IMR-90 (cell line): ENCODE data around the gene MAP3K7CL. TPM values are rescaled to one million over a fixed set of nuclear protein-coding genes. Genes with fewer than 3 reads are reported as not detected.
A peak's percentile ranks its signal among the peaks of the same experiment; 100 is the strongest.

Experiments used
- ATAC-seq: fragments of 200-7000 bp; cut with Tn5 transposase; 2 replicates; pipeline ENCODE4 v1.9.1; 2020; ENCODE audit warnings: low read depth, mild to moderate bottlenecking, moderate library complexity
- BruUV-seq: library from RNA; stranded (reverse); fragments of 400-500 nt; replicated peaks from 2 replicates; lab custom pipeline; 2021; lab: Mats Ljungman, UMichigan
- CTCF ChIA-PET: fragments of 300-600 bp; formaldehyde crosslinking; extraction: SDS; loops from one replicate; lab custom pipeline; 2021; ENCODE audit warnings: antibody characterized with exemption; lab: Yijun Ruan, JAX
- POLR2A ChIA-PET: fragments of 300-600 bp; sonication (Branson Sonifier 250); formaldehyde crosslinking; loops from one replicate; lab custom pipeline; 2022; ENCODE audit warnings: antibody characterized with exemption; ENCODE audit not compliant: unreplicated experiment; lab: Charles Lee
- DNase-seq: peaks from one replicate; pipeline ENCODE4 v3.0.0; 2013
- H2AFZ ChIP-seq: replicated peaks from 2 replicates; pipeline ENCODE3; 2013; ENCODE audit warnings: low read length, mild to moderate bottlenecking; ENCODE audit not compliant: poor library complexity
- H2AK5ac ChIP-seq: 2 replicates; pipeline ENCODE4 v1.6.1; 2013; ENCODE audit warnings: low read depth, low read length, inconsistent platforms
- H2AK9ac ChIP-seq: replicated peaks from 2 replicates; pipeline ENCODE3; 2013; ENCODE audit warnings: mild to moderate bottlenecking, low read depth, low read length, moderate library complexity; ENCODE audit not compliant: poor library complexity
- H2BK120ac ChIP-seq: 2 replicates; pipeline ENCODE4 v1.6.1; 2013; ENCODE audit warnings: low read depth, low read length, inconsistent platforms
- H2BK15ac ChIP-seq: 3 replicates; pipeline ENCODE4 v1.6.1; 2013; ENCODE audit warnings: low read depth, low read length, inconsistent platforms
- H2BK20ac ChIP-seq: 2 replicates; pipeline ENCODE4 v1.6.1; 2013; ENCODE audit warnings: low read depth, mild to moderate bottlenecking, inconsistent platforms, low read length, moderate library complexity
- H2BK5ac ChIP-seq: 2 replicates; pipeline ENCODE4 v1.6.1; 2013; ENCODE audit warnings: mild to moderate bottlenecking, low read depth, low read length, inconsistent platforms; ENCODE audit not compliant: poor library complexity, severe bottlenecking
- H3K14ac ChIP-seq: replicated peaks from 2 replicates; pipeline ENCODE4 v1.6.1; 2013; ENCODE audit warnings: low read depth, low read length, inconsistent platforms
- H3K18ac ChIP-seq: 2 replicates; pipeline ENCODE4 v1.6.1; 2013; ENCODE audit warnings: low read depth, low read length, control low read depth
- H3K23ac ChIP-seq: 2 replicates; pipeline ENCODE4 v1.6.1; 2013; ENCODE audit warnings: low read depth, low read length, inconsistent platforms
- H3K27ac ChIP-seq: 2 replicates; pipeline ENCODE4 v1.5.1; 2013; ENCODE audit warnings: mild to moderate bottlenecking, control low read depth, low read length; ENCODE audit not compliant: insufficient read depth
- H3K27me3 ChIP-seq: 2 replicates; pipeline ENCODE4 v1.6.1; 2013; ENCODE audit warnings: low read length; ENCODE audit not compliant: control insufficient read depth, insufficient read depth
- H3K36me3 ChIP-seq: 2 replicates; pipeline ENCODE4 v1.6.1; 2013; ENCODE audit warnings: low read length, mixed read lengths; ENCODE audit not compliant: control insufficient read depth, insufficient read depth
- H3K4ac ChIP-seq: 2 replicates; pipeline ENCODE4 v1.6.1; 2013; ENCODE audit warnings: low read depth, low read length, inconsistent platforms
- H3K4me1 ChIP-seq: 2 replicates; pipeline ENCODE4 v1.6.1; 2013; ENCODE audit warnings: low read length, mixed read lengths; ENCODE audit not compliant: control insufficient read depth, insufficient read depth
- H3K4me2 ChIP-seq: 2 replicates; pipeline ENCODE4 v1.6.1; 2013; ENCODE audit warnings: low read depth, mild to moderate bottlenecking, control low read depth, low read length, moderate library complexity
- H3K4me3 ChIP-seq: 2 replicates; pipeline ENCODE4 v1.5.1; 2013; ENCODE audit warnings: low read depth, mild to moderate bottlenecking, control low read depth, low read length, moderate library complexity; ENCODE audit not compliant: insufficient read depth
- H3K56ac ChIP-seq: 2 replicates; pipeline ENCODE4 v1.6.1; 2013; ENCODE audit warnings: low read length, inconsistent platforms; ENCODE audit not compliant: insufficient read depth; ENCODE audit errors: extremely low read depth
- H3K79me1 ChIP-seq, 2 experiments: 2 replicates each; pipeline ENCODE4 v1.6.1; 2013; ENCODE audit warnings: low read length in 2 of 2, inconsistent platforms in 1 of 2, low read depth in 1 of 2
- H3K9ac ChIP-seq: 2 replicates; pipeline ENCODE4 v1.6.1; 2013; ENCODE audit warnings: low read depth, low read length, control low read depth
- H3K9me1 ChIP-seq: 2 replicates; pipeline ENCODE4 v1.6.1; 2013; ENCODE audit warnings: low read length, inconsistent platforms; ENCODE audit not compliant: insufficient read depth
- H3K9me3 ChIP-seq: 2 replicates; pipeline ENCODE4 v1.6.1; 2013; ENCODE audit warnings: low read length; ENCODE audit not compliant: control insufficient read depth, insufficient read depth
- H4K20me1 ChIP-seq: 2 replicates; pipeline ENCODE4 v1.6.1; 2013; ENCODE audit warnings: low read length, inconsistent platforms; ENCODE audit not compliant: insufficient read depth
- H4K5ac ChIP-seq: 2 replicates; pipeline ENCODE4 v1.6.1; 2013; ENCODE audit warnings: mild to moderate bottlenecking, low read depth, low read length, control low read depth
- H4K8ac ChIP-seq, 2 experiments: 2 replicates each; pipeline ENCODE4 v1.6.1; 2013; ENCODE audit warnings: low read depth in 2 of 2, low read length in 2 of 2, control low read depth in 1 of 2, inconsistent platforms in 1 of 2
- H4K91ac ChIP-seq: 2 replicates; pipeline ENCODE4 v1.6.1; 2013; ENCODE audit warnings: low read depth, low read length, inconsistent platforms; ENCODE audit not compliant: insufficient read depth
- BHLHE40 ChIP-seq: fragments of 150-350 bp; IDR thresholded peaks from 2 replicates; pipeline ENCODE4 v1.6.1; 2016; ENCODE audit warnings: mild to moderate bottlenecking, low read depth, low read length
- CEBPB ChIP-seq: IDR thresholded peaks from 2 replicates; pipeline ENCODE4 v1.6.1; 2012; ENCODE audit warnings: low read depth, low read length, improper control_type of control experiment
- CHD1 ChIP-seq: IDR thresholded peaks from 2 replicates; pipeline ENCODE4 v1.6.1; 2012; ENCODE audit warnings: low read depth, low read length, improper control_type of control experiment
- MAFK ChIP-seq: IDR thresholded peaks from 2 replicates; pipeline ENCODE4 v1.6.1; 2012; ENCODE audit warnings: low read depth, low read length, improper control_type of control experiment
- MAZ ChIP-seq: IDR thresholded peaks from 2 replicates; pipeline ENCODE4 v1.6.1; 2012; ENCODE audit warnings: low read depth, mild to moderate bottlenecking, low read length, improper control_type of control experiment, moderate library complexity, borderline replicate concordance
- MXI1 ChIP-seq: IDR thresholded peaks from 2 replicates; pipeline ENCODE4 v1.6.1; 2012; ENCODE audit warnings: low read depth, mild to moderate bottlenecking, low read length, moderate library complexity, borderline replicate concordance
- NFE2L2 ChIP-seq: fragments of 150-350 bp; IDR thresholded peaks from 2 replicates; pipeline ENCODE4 v1.6.1; 2016; ENCODE audit warnings: low read depth, mild to moderate bottlenecking, low read length
- POLR2A ChIP-seq: IDR thresholded peaks from 2 replicates; pipeline ENCODE4 v1.6.1; 2012; ENCODE audit warnings: mild to moderate bottlenecking, low read depth, low read length
- RFX5 ChIP-seq: IDR thresholded peaks from 2 replicates; pipeline ENCODE4 v1.8.0; 2012; ENCODE audit warnings: low read depth, mild to moderate bottlenecking, low read length, moderate library complexity
- SMC3 ChIP-seq: fragments of 150-350 bp; IDR thresholded peaks from 2 replicates; pipeline ENCODE4 v1.6.1; 2016; ENCODE audit warnings: low read depth, mild to moderate bottlenecking, antibody characterized with exemption, low read length, moderate library complexity
- WGBS, 2 experiments: methylation state at CpG; one replicate each; pipeline versions ENCODE4 v1.1.5 to v1.1.7; 2013; ENCODE audit warnings: missing lambda C conversion rate in 2 of 2; ENCODE audit not compliant: insufficient read length in 1 of 2; ENCODE audit errors: extremely low coverage in 2 of 2; 5-methylcytosine and 5-hydroxymethylcytosine counted together
- dilution Hi-C: fragments of 300-500 bp; cut with HindIII; formaldehyde crosslinking; loops from one replicate; pipeline ENCODE4 v1.14.3; 2018; ENCODE audit warnings: low sequenced_read_pairs; ENCODE audit not compliant: unreplicated experiment
- in situ Hi-C: fragments of 300-500 bp; cut with MboI; formaldehyde crosslinking; loops from 3 replicates; pipeline ENCODE4 v1.14.3; 2019; ENCODE audit warnings: low sequenced_read_pairs, inconsistent platforms, mixed read lengths
- intact Hi-C: fragments of 100-400 bp; cut with micrococcal nuclease; formaldehyde crosslinking; loops from 2 replicates; pipeline ENCODE4 v1.10.0; 2022
- polyA plus RNA-seq, 3 experiments: library from polyadenylated mRNA; depleted of rRNA; stranded (reverse); fragments of >200 nt; gene quantifications; 2 replicates each; pipeline ENCODE4 v1.2.3, GENCODE V29; 2012; ENCODE audit warnings: low replicate concordance in 1 of 3
- total RNA-seq: library from RNA; depleted of rRNA; stranded (reverse); fragments of >200 nt; gene quantifications from 2 replicates; pipeline ENCODE4 v1.2.3, GENCODE V29; 2012
- TF ChIP-seq, protein P1 (sequence below): fragments of 150-350 bp; IDR thresholded peaks from 2 replicates; pipeline ENCODE4 v1.6.1; 2017; ENCODE audit warnings: mild to moderate bottlenecking, antibody characterized with exemption, low read length, low read depth
- TF ChIP-seq, protein P2 (sequence below): fragments of 150-350 bp; IDR thresholded peaks from 2 replicates; pipeline ENCODE4 v1.6.1; 2016; ENCODE audit warnings: low read depth, mild to moderate bottlenecking, low read length, moderate library complexity, borderline replicate concordance
- TF ChIP-seq, protein P3 (sequence below): conservative IDR thresholded peaks from 2 replicates; pipeline ENCODE4 v1.5.1; 2012; ENCODE audit warnings: mild to moderate bottlenecking, low read depth, low read length, improper control_type of control experiment

Gene MAP3K7CL
- total and polyA plus RNA-seq, 2 of the 4 experiments (the other 2 are of a cell fraction), result 21.0 to 22.3 TPM

GRCh38 chr21:29195981-29196669 lies 65.7 kb downstream of the MAP3K7CL start:
- peak overlapping the region; percentile 11 for H3K14ac ChIP-seq
- peak overlapping the region; percentile 26; the same call in 1 of the 3 replicates for H2BK15ac ChIP-seq
- in situ Hi-C loops (no loop called here), dilution Hi-C loops (no loop called here), intact Hi-C loops (no loop called here)
- H3K18ac ChIP-seq, result peak overlapping the region; percentile 51
- H3K9ac ChIP-seq, result no peak overlapping the region
- CTCF ChIA-PET, result interaction anchor here (1.0 kb wide), 1 partner anchor 32 kb away, joined by 5 read pairs; no protein-coding TSS in a partner anchor
- H3K79me1 ChIP-seq, result no peaks in the 10 kb centered on the region; a peak in 2 of 4 replicates
- H2AK9ac ChIP-seq, result peak overlapping the region; percentile 19
- DNase-seq (peak; percentile 97), ATAC-seq (peak; percentile 86)
- H3K9me1 ChIP-seq, result 0 out of 2 replicates have a peak, but pooled peaks cover 7% of the 10 kb centered on the region
- H3K4me1 ChIP-seq, result peaks cover 4% of the 10 kb centered on the region; the same call in 1 of the 2 replicates
- H4K5ac ChIP-seq, result peak overlapping the region; percentile 14; the same call in 1 of the 2 replicates
- peak overlapping the region; percentile 28 for H2BK20ac ChIP-seq
- no peak overlapping the region; the same call in 1 of the 2 replicates for H3K23ac ChIP-seq
- H2BK120ac ChIP-seq, result peak overlapping the region; percentile 48
- H3K4me3 ChIP-seq, result peak overlapping the region; percentile 22; the same call in 1 of the 2 replicates
- H3K9me3 ChIP-seq, result no peaks in the 10 kb centered on the region
- peak overlapping the region; percentile 0; the same call in 1 of the 2 replicates for H3K4ac ChIP-seq
- 0 out of 2 replicates have a peak overlapping the region, but pooled peaks have one; percentile 7 for H4K91ac ChIP-seq
- H3K4me2 ChIP-seq, result peak overlapping the region; percentile 64
- no peaks in the 10 kb centered on the region for H3K36me3 ChIP-seq
- peak overlapping the region; percentile 10 to 11; a peak in 3 of 4 replicates for H4K8ac ChIP-seq
- BruUV-seq, result TSS peak; percentile 91
- H2AFZ ChIP-seq, result peak overlapping the region; percentile 34
- H2AK5ac ChIP-seq, result no peak overlapping the region
- H3K27ac ChIP-seq, result peak overlapping the region; percentile 3; the same call in 1 of the 2 replicates
- no CpG with 5 or more reads among the region's 8 CpGs for WGBS, 2 experiments
- H4K20me1 ChIP-seq, result no peaks in the 10 kb centered on the region
- peak overlapping the region; percentile 25; the same call in 1 of the 2 replicates for H3K56ac ChIP-seq
- POLR2A ChIA-PET, result no interaction called here
- H2BK5ac ChIP-seq, result peak overlapping the region; percentile 92
- no peaks in the 10 kb centered on the region for H3K27me3 ChIP-seq
- peak; percentile 88 for TF ChIP-seq MAFK
- TF ChIP-seq, protein P1, sequence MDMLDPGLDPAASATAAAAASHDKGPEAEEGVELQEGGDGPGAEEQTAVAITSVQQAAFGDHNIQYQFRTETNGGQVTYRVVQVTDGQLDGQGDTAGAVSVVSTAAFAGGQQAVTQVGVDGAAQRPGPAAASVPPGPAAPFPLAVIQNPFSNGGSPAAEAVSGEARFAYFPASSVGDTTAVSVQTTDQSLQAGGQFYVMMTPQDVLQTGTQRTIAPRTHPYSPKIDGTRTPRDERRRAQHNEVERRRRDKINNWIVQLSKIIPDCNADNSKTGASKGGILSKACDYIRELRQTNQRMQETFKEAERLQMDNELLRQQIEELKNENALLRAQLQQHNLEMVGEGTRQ, result no peak
- TF ChIP-seq BHLHE40, result peak; percentile 51; the same call in 1 of the 2 replicates
- TF ChIP-seq NFE2L2, result peak; percentile 12; the same call in 1 of the 2 replicates
- TF ChIP-seq SMC3, result peak; percentile 35; the same call in 1 of the 2 replicates
- no peak for TF ChIP-seq CHD1
- TF ChIP-seq MXI1, result no peak
- peak; percentile 48; the same call in 1 of the 2 replicates for TF ChIP-seq MAZ
- TF ChIP-seq RFX5, result no peak
- TF ChIP-seq, protein P2, sequence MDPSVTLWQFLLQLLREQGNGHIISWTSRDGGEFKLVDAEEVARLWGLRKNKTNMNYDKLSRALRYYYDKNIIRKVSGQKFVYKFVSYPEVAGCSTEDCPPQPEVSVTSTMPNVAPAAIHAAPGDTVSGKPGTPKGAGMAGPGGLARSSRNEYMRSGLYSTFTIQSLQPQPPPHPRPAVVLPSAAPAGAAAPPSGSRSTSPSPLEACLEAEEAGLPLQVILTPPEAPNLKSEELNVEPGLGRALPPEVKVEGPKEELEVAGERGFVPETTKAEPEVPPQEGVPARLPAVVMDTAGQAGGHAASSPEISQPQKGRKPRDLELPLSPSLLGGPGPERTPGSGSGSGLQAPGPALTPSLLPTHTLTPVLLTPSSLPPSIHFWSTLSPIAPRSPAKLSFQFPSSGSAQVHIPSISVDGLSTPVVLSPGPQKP, result no peak
- peak; percentile 98 for TF ChIP-seq CEBPB
- TF ChIP-seq POLR2A, result no peak
- TF ChIP-seq, protein P3, sequence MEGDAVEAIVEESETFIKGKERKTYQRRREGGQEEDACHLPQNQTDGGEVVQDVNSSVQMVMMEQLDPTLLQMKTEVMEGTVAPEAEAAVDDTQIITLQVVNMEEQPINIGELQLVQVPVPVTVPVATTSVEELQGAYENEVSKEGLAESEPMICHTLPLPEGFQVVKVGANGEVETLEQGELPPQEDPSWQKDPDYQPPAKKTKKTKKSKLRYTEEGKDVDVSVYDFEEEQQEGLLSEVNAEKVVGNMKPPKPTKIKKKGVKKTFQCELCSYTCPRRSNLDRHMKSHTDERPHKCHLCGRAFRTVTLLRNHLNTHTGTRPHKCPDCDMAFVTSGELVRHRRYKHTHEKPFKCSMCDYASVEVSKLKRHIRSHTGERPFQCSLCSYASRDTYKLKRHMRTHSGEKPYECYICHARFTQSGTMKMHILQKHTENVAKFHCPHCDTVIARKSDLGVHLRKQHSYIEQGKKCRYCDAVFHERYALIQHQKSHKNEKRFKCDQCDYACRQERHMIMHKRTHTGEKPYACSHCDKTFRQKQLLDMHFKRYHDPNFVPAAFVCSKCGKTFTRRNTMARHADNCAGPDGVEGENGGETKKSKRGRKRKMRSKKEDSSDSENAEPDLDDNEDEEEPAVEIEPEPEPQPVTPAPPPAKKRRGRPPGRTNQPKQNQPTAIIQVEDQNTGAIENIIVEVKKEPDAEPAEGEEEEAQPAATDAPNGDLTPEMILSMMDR, result peak; percentile 54
